HG03432 (cell line): Measurements from ENCODE around the gene APCDD1L.
"Not testable (repeated sequence)": the region's sequence is repeated elsewhere in the genome, so short reads cannot be mapped to it uniquely, and the experiment has no call there.

Experiments used
- ATAC-seq: cut with Tn5 transposase; IDR thresholded peaks from one replicate; pipeline ENCODE4 v1.9.1; 2021; ENCODE audit warnings: mild to moderate bottlenecking, moderate library complexity; ENCODE audit not compliant: unreplicated experiment

The APCDD1L gene

DNA sequence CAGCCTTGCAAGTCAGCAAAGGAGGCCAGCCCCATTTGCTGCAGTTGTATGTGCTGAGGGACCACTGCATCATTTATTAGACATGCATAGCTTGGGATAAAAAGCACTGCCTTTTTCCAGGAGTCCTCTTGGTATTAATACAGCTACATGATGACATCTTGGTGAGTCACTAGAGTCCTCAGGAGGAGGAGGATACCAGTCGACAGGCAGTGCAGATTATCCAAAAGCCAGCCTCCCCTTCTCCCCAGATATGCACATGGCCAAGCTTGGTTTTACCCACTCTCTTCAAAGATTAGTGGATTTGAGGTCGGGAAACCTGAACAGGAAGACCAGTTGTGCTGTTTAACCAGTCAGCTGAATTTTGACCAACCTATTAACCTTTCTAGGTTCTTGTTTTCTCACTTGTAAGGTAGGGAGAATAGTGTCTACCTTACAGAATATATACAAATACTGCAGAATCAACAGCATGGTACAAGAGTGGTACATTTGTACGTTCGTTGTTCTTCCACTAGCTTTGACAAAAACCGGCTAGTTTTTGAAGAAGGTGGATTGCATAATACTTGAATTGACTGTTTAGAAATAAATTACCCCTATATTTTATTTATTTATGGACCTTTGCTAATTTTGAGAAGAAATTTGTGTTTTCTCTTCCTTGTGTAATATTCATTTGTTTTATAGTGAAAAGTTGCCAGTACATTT lies 94.3 kb downstream of the APCDD1L start:
- ATAC-seq: no peak

DNA sequence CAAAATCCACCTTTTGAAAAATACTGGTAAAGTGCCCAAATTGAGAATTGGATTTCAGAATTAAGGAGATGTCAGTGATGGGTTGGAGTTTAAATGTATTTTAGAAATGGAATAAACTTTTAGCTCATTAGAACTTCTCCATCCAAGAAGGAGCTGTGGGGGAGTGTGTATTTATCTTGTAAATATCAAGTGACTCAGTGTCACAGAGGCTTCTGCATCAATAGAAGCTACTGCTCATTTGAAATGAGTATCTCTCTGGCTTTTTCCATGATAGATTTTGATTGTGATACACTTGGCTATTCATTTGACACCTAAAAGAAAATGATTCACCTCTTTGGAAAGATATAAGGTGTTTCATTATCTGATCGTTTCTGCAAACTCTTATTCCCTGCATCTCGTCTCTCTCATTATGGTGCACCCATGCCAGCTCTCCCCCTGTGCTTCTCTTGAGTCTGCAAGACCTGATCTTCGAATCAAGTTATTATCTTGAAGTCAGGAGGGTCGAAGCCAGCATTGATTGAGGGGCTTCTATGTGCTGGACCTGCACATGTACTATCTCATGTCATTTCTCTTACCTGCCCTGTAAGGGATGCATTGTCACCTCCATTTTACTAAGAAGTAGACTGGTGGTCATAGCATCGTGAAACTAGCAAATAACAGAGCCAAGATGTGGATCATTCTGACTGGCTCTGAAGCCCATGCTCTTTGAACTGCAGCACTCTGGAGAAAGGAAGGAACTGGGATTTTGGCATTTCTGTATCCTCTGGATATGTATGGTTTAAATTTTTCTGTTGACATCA lies 96.0 kb downstream of the APCDD1L start:
- no peak for ATAC-seq

DNA sequence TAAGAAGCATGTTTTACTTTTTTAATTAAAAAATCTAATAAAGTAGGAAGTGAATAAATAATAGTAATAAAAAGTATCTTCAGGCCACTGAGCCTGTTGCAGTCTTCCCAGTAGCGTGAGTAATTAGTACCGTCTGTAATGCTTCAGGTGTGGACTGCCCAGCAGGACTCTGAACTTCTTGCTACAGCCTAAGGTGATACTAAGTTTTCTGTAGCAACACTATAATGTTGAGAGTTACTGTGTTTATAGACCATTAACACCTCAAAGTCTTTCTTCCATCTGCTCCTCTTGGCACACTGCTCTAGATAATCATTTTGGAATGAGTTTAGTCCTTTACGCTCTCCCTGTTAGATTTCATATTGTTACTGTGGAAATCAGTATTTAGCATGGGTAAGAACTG lies 97.8 kb downstream of the APCDD1L start:
- ATAC-seq: no peak

DNA sequence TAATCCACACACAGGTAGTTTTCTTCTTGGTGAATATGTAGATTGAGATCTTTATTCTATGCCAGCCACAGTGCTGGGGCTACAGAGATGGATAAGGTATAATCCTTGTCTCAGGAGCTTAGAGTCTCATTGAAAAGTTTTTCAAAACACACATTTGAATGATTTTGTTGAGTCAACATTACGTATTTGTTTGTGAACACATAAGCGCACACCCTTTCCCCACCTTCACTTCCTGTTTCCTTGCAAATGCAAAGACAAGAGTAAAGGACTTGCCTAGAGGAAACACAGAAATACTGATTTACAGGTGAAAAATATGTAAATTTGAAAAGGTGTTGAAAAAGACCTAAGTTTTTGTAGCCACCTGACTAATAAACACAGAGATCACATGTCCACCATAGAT lies 98.4 kb downstream of the APCDD1L start:
- no peak for ATAC-seq

DNA sequence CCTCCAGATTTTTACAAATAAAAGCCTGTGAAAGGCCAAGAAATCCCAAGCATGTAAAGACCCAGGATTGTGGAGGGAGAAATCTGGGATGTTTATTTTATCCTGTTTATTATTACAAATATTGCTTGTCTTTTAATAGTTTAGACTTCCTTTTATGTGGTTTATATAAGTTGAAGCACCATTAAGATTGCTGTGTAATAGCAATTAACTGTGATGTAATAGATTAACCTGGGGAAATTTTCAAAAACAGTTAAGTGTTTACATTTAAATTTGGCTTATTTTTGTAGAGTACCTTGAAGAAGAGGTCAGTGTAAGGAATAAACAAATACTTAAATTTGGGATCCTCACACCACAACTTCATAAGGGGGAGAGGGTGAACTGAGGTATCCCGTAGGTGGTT lies 99.1 kb downstream of the APCDD1L start:
- no peak for ATAC-seq

DNA sequence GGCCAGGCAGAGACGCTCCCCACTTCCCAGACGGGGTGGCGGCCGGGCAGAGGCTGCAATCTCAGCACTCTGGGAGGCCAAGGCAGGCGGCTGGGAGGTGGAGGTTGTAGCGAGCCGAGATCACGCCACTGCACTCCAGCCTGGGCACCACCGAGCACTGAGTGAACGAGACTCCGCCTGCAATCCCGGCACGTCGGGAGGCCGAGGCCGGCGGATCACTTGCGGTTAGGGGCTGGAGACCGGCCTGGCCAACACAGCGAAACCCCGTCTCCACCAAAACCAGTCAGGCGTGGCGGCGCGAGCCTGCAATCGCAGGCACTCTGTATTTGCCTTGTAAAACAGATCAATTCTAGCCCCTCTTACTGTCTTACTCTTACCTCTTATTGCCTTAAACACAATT lies 100.4 kb downstream of the APCDD1L start:
- ATAC-seq: not testable (repeated sequence)

DNA sequence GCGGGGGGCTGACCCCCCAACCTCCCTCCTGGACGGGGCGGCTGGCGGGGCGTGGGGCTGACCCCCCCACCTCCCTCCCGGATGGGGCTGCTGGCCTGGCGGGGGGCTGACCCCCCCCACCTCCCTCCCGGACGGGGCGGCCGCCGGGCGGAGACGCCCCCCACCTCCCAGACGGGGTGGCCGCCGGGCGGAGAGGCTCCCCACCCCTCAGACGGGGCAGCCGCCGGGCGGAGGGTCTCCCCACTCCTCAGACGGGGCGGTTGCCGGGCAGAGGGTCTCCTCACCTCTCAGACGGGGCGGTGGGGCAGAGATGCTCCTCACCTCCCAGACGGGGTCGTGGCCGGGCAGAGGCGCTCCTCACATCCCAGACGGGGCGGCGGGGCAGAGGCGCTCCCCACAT lies 101.0 kb downstream of the APCDD1L start:
- not testable (repeated sequence) for ATAC-seq
